GM12891 (cell line): ENCODE measurements around the gene NDOR1.

Source experiments
- PAX5 ChIP-seq: IDR thresholded peaks from 2 replicates; pipeline ENCODE4 v1.6.1; 2011; ENCODE audit warnings: low read length, moderate library complexity, mild to moderate bottlenecking; ENCODE audit not compliant: insufficient read depth, severe bottlenecking
- POLR2A ChIP-seq: IDR thresholded peaks from 2 replicates; pipeline ENCODE4 v1.6.1; 2011; ENCODE audit warnings: low read depth, low read length, control low read depth
- POLR2AphosphoS5 ChIP-seq: IDR thresholded peaks from 2 replicates; pipeline ENCODE4 v1.6.1; 2011; ENCODE audit warnings: low read depth, low read length, control low read depth
- POU2F2 ChIP-seq: IDR thresholded peaks from 2 replicates; pipeline ENCODE4 v1.6.1; 2011; ENCODE audit warnings: low read depth, mild to moderate bottlenecking, control low read depth, low read length, moderate library complexity
- SPI1 ChIP-seq: IDR thresholded peaks from 2 replicates; pipeline ENCODE4 v1.6.1; 2011; ENCODE audit warnings: low read depth, low read length, control low read depth
- TAF1 ChIP-seq: IDR thresholded peaks from 2 replicates; pipeline ENCODE4 v1.6.1; 2011; ENCODE audit warnings: low read depth, low read length, control low read depth

- TF ChIP-seq POLR2A (no peak), POLR2AphosphoS5 (no peak), TAF1 (no peak), POU2F2 (no peak), SPI1 (no peak), PAX5 (no peak)
Measured at GRCh38 chr9:137215196-137215986, 9.9 kb downstream of the NDOR1 start.
